Stimulated activated CD4-positive, alpha-beta T cell treated with anti-CD3 and anti-CD28 coated beads, TNF-alpha, amount 100 ng/mL, for 48 hours (primary cell): Measurements from ENCODE around the gene C5orf52.
"Not testable (repeated sequence)": the region's sequence is repeated elsewhere in the genome, so short reads cannot be mapped to it uniquely, and the experiment has no call there.

Source experiments
- DNase-seq, 3 donors: peaks; one replicate each; pipeline ENCODE4 v3.0.0-alpha.2; 2020; ENCODE audit warnings: low read depth in 3 of 3

Gene C5orf52

DNA sequence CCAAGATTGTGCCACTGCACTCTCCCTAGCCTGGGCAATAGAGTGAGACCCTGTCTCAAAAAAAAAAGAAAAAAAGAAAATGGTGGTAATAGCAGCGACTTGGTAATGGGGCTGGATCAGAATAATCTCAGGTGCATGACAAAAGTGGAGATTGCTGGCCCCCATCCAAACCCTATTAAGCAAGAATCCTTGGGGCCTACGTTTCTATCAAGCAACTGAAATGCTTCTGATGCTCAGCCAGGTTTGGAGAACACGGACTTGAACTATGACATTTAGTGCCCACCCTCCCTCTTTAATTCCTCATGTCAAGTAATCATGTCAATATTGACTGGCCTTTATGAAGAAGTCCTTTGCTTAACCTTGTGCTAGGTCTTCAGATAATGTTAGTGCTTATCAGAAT is 6.6 kb downstream of the C5orf52 start:
- DNase-seq, result no peak

DNA sequence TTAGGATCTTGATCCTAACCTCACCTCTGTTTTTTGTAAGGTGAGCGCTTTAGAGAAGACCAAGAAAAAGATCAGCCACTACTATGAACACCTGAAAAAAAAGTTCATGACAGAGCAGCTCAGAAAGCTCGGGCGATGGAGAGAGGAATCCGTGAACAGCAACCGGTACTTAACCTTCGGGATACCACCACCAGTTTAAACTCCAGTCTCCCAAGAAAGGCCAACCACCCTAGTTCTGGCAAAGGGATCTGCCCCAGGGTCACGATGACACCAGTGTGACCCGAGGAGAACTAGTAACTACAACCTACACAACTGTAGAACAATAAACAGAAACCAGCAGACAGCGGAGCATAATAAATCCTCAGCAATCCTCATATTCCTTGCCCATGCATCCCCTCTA is 8.5 kb downstream of the C5orf52 start:
- no peak for DNase-seq

- DNase-seq, result no peak
These were observed 8.9 kb downstream of the C5orf52 start for GRCh38 chr5:157680239-157680638.

DNA sequence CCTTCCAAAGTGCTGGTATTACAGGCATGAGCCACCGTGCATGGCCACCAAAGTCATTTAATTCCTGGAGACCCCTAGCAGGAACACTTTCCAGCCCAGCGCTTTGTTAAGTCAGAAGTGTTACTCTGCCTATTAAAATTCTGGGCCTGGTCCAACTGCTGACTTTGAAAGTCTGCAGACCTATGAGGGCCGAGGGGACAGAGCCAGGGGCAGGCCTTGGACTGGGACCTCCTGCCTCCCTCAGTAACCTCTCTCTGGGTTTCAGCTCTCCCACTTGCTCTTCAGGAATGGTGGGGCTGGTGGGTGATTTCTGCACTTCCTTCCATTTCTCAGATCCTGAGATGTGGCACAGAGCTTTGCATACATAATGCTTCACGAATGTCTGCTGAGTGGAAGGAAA is 9.7 kb downstream of the C5orf52 start:
- DNase-seq, result no peak

DNA sequence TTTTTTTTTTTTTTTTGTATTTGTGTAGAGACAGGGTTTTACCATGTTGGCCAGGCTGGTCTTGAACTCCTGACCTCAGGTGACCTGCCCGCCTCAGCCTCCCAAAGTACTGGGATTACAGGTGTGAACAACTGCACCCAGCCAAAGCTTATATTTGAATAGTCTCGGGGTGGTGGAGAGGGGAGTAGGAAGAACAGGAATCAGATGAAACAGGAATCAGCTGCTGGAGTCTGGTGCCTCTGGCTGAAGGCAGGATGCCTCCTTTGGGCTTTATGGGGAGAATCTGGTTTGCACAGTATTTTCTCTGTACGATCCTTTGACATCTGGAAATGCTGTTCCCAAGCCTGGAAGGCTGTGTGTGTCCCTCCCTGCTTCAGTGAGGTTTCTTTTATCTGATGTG is 10.9 kb downstream of the C5orf52 start:
- no peak for DNase-seq

GRCh38 chr5:157686276-157687197 is 15.2 kb downstream of the C5orf52 start:
- DNase-seq, result not testable (repeated sequence)

DNA sequence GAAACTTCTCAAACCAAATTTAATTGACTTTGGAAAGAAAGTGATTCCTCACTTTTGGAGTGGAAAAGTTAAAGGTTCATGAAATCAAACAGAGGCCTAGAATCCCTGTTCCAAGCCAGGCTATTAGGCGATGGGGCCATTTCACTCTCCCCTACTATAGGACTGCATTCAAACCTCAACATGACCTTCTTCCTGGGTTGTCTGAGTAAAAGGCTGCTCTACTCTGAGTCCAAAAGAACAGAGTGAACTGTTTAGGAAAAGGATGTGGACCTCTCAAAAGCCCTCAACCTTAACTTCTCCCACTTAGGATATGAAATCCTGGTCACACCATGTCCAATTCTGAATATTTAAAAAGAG is 15.8 kb downstream of the C5orf52 start:
- DNase-seq, result no peak

DNA sequence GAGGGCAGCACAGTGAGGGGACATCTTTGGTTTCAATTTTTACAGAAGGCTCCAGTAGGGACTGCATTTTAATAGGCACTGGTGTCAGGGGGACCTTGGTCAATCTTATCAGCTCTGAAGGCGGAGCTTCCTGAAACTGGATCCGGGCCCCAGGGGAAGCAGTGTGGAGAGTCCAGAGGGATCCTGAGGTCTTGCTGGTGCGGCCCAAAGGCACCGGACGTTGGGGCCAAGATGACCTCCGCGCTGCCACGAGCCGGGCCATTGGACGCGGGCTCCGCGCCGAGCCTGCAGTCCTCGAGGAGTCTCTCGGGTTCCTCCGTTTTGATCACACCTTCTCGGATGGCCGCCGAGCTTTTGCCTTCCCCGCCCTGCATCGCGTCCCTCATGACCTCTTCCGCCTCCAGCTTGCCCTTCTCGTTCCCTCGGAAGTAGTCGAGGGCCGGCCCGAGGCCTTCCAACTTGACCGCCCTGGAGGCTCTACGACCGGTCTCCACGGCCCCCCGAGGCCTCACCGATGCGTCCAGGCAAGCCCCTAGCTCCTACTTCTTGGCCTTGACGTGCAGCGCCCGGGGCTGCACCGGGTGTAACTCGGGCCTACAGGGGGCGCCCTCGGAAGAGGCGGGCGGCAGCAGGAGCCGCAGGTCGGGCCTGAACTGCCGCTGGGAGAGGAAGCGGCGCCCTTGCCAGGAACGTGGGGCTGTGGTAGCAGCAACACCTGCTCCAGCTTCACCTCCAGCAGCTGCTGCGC is 18.8 kb downstream of the C5orf52 start:
- peak in 2 of 3 donors; percentile 13 to 37 for DNase-seq

- no peak for DNase-seq
These were observed 19.5 kb downstream of the C5orf52 start for GRCh38 chr5:157690690-157691433.

DNA sequence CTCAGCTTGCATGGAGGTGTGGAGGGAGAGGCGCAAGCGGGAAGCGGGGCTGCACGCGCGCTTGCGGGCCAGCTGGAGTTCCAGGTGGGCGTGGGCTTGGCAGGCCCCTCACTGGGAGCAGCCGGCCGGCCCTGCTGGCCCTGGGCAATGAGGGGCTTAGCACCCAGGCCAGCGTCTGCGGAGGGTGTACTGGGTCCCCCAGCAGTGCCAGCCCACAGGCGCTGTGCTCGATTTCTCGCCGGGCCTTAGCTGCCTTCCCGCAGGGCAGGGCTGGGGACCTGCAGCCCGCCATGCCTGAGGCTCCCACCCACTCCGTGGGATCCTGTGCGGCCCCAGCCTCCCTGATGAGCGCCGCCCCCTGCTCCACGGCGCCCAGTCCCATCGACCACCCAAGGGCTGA is 22.5 kb downstream of the C5orf52 start:
- not testable (repeated sequence) for DNase-seq

GRCh38 chr5:157696154-157696553 is 24.8 kb downstream of the C5orf52 start:
- DNase-seq, result not testable (repeated sequence)

DNA sequence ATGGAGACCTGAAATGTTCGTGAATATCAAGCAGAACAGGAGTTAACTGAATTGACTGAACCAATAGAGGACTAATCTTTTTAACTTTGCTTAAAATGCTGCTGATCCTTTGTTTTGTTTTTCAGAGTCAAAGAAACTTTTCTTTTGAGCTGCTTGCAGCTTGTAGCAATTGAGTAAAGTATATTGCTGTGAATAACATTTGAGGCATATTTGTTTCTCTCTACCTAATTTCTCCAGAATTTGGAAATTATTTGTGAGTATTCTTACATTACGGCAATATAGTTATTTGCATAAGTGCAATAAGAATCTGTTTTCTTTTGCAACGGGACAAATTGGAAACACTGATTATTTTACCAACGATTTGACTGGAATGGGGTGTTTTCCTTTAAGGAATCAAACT is 27.3 kb downstream of the C5orf52 start:
- DNase-seq, result not testable (repeated sequence)

DNA sequence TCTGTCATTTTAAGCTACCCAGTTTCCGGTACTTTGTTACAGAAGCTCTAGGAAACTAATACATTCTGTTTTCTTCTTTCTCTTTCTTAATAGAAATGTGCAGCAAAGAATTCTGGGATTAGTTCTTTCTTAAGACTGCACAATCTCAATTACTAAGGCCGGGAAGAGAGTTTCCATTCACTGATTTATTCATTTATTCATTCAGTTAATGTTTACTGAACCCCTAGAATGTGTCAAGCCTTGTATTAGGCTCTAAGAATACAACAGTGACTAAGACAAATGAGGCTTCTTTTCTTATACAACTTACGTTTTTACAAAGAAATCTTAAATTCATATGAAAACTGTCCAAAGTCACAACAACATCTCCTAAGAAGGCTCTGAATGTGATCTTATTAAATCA is 32.4 kb downstream of the C5orf52 start:
- DNase-seq, result no peak

DNA sequence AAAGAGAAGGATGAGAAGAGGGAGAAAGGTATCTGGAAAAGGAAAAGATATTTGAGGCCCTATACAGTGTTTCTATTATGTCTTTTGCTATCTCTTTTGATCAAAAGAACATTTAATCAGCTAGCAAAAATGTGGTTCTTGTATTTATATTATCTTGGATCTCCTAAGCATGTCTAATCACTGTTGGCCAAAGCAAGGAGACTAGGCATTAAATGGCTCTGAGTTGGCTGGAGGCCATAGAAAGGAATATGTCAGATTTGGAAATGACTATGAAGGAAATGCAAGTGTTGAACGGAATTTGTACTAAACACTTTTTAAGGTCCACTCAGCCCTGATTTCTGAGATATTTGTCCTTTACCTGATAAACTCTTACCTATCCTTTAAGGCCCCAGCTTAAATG is 37.5 kb downstream of the C5orf52 start:
- DNase-seq, result no peak

DNA sequence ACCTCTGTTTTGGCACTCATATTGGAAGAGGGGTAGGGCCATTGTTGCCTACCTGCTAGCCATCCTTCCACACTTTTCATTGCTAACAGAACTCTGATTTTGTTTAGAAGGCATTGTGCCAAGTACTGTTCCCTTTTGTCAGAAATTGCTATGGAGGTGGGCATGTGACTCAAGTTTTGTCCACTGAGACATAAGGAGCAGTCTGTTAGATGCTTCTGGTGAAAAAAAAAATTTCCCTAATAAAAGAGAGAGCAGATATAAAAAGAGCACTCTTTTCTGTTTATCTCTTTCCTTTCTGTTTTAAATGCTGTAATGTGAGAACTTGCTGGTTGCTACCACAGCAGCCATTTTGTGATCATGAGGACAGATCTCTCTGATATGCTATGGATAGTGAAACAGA is 38.0 kb downstream of the C5orf52 start:
- no peak for DNase-seq

DNA sequence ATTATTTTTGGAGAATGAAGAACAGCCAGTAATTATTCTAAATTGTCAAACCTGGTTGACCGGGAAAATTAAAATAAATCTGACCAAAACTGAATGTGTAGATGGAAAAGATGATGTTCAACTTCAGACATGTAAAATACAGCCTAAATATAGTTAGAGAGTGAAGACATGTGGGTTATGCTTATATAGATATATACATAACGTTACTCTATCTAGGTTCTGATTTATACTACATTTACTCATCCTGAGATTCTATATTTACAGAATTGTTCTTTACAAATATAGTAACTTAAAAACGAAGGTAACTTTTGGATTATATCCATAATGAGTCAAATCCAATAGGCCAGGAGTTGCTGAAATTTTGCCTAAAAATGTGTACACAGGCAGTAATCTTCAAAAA is 39.1 kb downstream of the C5orf52 start:
- DNase-seq, result no peak

GRCh38 chr5:157710882-157711281 is 39.5 kb downstream of the C5orf52 start:
- DNase-seq, result no peak

GRCh38 chr5:157713830-157714595 is 42.7 kb downstream of the C5orf52 start:
- DNase-seq, result no peak

GRCh38 chr5:157714596-157714864 is 43.2 kb downstream of the C5orf52 start:
- no peak for DNase-seq

DNA sequence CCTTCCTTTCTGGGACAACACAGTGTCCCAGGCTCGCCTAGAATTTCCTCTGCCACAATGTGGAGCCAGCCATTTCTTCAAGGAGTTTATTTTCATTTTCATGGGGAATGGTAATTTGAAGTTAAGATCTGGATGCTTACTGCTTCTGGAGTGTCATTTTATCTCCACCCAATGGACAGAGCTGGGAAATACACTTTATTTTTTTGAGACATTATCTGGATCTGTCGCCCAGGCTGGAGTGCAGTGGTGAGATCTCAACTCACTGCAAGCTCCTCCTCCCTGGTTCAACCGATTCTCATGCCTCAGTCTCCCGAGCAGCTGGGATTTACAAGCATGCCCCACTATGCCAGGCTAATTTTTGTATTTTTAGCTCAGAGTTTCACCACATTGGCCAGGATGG is 47.2 kb downstream of the C5orf52 start:
- no peak for DNase-seq

DNA sequence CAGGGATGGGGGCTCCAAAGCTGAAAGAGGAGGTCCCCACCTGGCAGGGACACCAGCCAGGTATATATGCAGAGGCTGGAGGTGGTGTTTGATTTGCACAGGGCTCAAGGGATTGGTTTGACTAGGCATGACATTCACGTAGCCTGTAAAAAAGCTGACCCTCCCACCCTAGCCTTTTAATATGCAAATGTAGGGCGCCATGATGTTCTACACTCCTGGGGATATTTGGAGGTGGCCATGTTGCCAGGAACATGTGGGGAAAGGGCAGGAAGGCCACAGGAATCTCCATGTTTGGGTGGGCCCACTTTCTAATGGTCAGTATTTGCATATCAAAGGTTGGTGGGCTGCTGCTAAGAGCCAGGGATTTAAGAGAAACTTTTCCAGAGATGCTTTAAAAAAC is 47.9 kb downstream of the C5orf52 start:
- no peak for DNase-seq

DNA sequence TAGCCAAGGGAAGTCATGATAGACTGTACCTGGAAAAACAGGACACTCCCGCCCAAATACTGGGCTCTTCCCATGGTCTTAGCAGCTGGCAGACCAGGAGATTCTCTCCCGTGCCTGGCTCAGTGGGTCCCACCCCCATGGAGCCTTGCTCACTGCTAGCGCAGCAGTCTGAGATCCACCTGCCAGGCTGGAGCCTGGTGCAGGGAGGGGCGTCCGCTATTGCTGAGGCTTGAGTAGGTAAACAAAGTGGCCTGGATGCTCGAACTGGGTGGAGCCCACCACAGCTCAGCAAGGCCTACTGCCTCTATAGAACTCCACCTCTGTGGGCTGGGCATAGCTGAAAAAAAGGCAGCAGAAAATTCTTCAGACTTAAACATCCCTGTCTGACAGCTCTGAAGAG is 49.8 kb downstream of the C5orf52 start:
- DNase-seq, result no peak
